ENCODE data around the gene FURIN. TPM values are rescaled to one million over a fixed set of nuclear protein-coding genes. Genes with fewer than 3 reads are reported as not detected.
A peak's percentile ranks its signal among the peaks of the same experiment; 100 is the strongest.

FURIN gene
- total and polyA plus RNA-seq, 2 of the 4 experiments (the other 2 are of a cell fraction), result 34.8 to 54.3 TPM

DNA sequence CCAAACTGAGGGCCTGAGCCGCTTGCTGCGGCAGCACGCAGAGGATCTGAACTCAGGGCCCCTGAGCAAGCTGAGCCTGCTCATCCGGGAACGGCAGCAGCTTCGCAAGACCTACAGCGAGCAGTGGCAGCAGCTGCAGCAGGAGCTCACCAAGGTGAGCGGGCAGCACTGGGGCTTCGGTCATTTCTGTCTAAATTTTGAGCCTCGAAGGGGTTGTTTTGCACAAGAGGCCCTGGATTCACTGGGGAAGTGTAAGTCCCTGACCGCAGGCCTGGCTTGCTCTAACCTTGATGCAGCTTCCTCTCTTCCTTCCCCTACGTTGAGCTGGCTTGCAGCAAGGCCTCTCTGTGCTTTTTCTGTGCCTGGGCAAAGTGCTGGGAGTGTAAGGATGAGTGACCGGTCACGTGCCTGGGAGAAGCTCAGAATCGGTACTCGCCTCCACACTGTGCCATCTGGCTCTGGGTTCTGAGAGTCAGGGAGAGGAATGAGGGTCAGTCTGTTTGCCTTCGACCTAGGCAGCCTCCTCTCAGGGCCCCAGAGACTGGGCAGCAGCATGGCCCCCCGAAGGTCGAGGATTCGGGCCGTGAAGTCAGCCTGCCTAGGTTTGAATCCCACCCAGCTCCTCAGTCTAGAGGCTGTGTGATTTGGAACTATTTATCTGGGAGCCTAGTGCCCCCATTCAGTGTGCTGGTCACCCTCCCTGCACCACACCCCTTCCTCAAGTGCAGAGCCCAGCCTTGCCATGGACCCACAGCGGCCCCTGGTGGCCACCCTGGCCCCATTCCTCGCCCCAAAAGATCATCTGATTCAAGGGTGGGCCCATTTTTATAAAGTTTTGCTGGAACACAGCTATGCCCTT lies 17.3 kb downstream of the FURIN start:
- Histone ChIP-seq H3K36me3 (ENCODE audit: control insufficient read depth, insufficient read depth, low read length) (peaks cover 15% of the 10 kb centered on the region; the same call in 1 of the 2 replicates), H3K4ac (ENCODE audit: low read depth, low read length) (peak overlapping the region; percentile 82), H4K5ac (ENCODE audit: low read depth, low read length) (no peak overlapping the region), H2BK20ac (ENCODE audit: low read depth, low read length) (no peak overlapping the region), H2BK120ac (ENCODE audit: low read depth, low read length) (peak overlapping the region; percentile 42; the same call in 1 of the 2 replicates), H3K56ac (ENCODE audit: extremely low read depth, insufficient read depth, low read length) (no peak overlapping the region), H3K27ac (ENCODE audit: insufficient read depth, low read length) (peak overlapping the region; percentile 2; the same call in 1 of the 2 replicates), H3K9me3 (ENCODE audit: control insufficient read depth, insufficient read depth, low read length) (no peaks in the 10 kb centered on the region), H3K14ac (replicated peaks; ENCODE audit: low read depth, low read length) (peak overlapping the region; percentile 72), H3K9ac (ENCODE audit: low read depth, low read length) (no peak overlapping the region), H4K91ac (ENCODE audit: insufficient read depth, low read depth, low read length) (no peak overlapping the region; the same call in 1 of the 2 replicates), H3K4me2 (ENCODE audit: low read depth, low read length) (no peak overlapping the region), H2BK5ac (ENCODE audit: low read depth, low read length, poor library complexity, severe bottlenecking) (no peak overlapping the region), H3K4me1 (ENCODE audit: control insufficient read depth, insufficient read depth, low read length) (peaks cover 16% of the 10 kb centered on the region), H3K9me1 (ENCODE audit: insufficient read depth, low read length) (no peaks in the 10 kb centered on the region), H3K23ac (ENCODE audit: low read depth, low read length) (no peak overlapping the region), H2BK15ac (ENCODE audit: low read depth, low read length) (no peak overlapping the region), H2AK9ac (replicated peaks; ENCODE audit: low read depth, low read length, poor library complexity) (peak overlapping the region; percentile 84), H2AFZ (replicated peaks; ENCODE audit: low read length, poor library complexity) (peak overlapping the region; percentile 71), H3K18ac (ENCODE audit: low read depth, low read length) (no peak overlapping the region), H3K27me3 (ENCODE audit: control insufficient read depth, insufficient read depth, low read length) (no peaks in the 10 kb centered on the region), H4K8ac (ENCODE audit: low read depth in 2 of 2, low read length in 2 of 2) (peak overlapping the region in 1 of 2 experiments; percentile 45; a peak in 1 of 4 replicates), H3K4me3 (ENCODE audit: insufficient read depth, low read depth, low read length) (no peak overlapping the region), H3K79me1 (ENCODE audit: low read depth in 1 of 2, low read length in 2 of 2) (peaks cover 9 to 16% of the 10 kb centered on the region in 2 experiments; a peak in 3 of 4 replicates), H4K20me1 (ENCODE audit: insufficient read depth, low read length) (no peaks in the 10 kb centered on the region), H2AK5ac (ENCODE audit: low read depth, low read length) (peak overlapping the region; percentile 91)
- POLR2A ChIA-PET (ENCODE audit: unreplicated experiment), result no interaction called here
- CTCF ChIA-PET, result interaction anchor here (0.5 to 2.7 kb wide), 17 partner anchors 13 to 566 kb away, joined by 3 to 13 read pairs (median 3); partner anchors contain the start of genes BLM and MAN2A2
- dilution Hi-C loops (cut with HindIII; ENCODE audit: low sequenced_read_pairs, unreplicated experiment), result no loop called here
- DNase-seq (peak; percentile 51), ATAC-seq (ENCODE audit: low read depth) (peak; percentile 69)
- peak; percentile 98 for TF ChIP-seq RAD21 (IDR thresholded peaks at IDR 0.05; ENCODE audit: low read length)
- TF ChIP-seq, protein P1, sequence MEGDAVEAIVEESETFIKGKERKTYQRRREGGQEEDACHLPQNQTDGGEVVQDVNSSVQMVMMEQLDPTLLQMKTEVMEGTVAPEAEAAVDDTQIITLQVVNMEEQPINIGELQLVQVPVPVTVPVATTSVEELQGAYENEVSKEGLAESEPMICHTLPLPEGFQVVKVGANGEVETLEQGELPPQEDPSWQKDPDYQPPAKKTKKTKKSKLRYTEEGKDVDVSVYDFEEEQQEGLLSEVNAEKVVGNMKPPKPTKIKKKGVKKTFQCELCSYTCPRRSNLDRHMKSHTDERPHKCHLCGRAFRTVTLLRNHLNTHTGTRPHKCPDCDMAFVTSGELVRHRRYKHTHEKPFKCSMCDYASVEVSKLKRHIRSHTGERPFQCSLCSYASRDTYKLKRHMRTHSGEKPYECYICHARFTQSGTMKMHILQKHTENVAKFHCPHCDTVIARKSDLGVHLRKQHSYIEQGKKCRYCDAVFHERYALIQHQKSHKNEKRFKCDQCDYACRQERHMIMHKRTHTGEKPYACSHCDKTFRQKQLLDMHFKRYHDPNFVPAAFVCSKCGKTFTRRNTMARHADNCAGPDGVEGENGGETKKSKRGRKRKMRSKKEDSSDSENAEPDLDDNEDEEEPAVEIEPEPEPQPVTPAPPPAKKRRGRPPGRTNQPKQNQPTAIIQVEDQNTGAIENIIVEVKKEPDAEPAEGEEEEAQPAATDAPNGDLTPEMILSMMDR (conservative IDR thresholded peaks at IDR 0.05; ENCODE audit: low read depth, low read length), result peak; percentile 97
- no peak for TF ChIP-seq MAFK (IDR thresholded peaks at IDR 0.05; ENCODE audit: low read depth, low read length)
- TF ChIP-seq RCOR1 (IDR thresholded peaks at IDR 0.05; ENCODE audit: insufficient replicate concordance, low read length), result no peak
- peak; percentile 35; the same call in 1 of the 2 replicates for TF ChIP-seq MAZ (IDR thresholded peaks at IDR 0.05; ENCODE audit: borderline replicate concordance, low read depth, low read length)
- TF ChIP-seq SMC3 (IDR thresholded peaks at IDR 0.05; ENCODE audit: low read depth, low read length), result peak; percentile 96
- intact Hi-C loops (cut with micrococcal nuclease), result loop anchor here (1.0 to 5.0 kb wide), 5 partner anchors 168 to 565 kb away; partner anchors contain the start of gene BLM
- in situ Hi-C loops (cut with MboI; ENCODE audit: low sequenced_read_pairs), result loop anchor here (5.0 to 25.0 kb wide), 3 partner anchors 243 to 573 kb away; no protein-coding TSS in a partner anchor
- BruUV-seq (replicated peaks), result no TSS peak
- 94% methylated on average over 9 of the region's 23 CpGs; no CpG with 5 or more reads in 1 of the 2 experiments for WGBS, 2 experiments (ENCODE audit: extremely low coverage in 2 of 2, insufficient read length in 1 of 2)

All from IMR-90 (cell line).